GM19099 (cell line): ENCODE measurements around the gene TIMMDC1.

Source experiments
- POLR2A ChIP-seq: IDR thresholded peaks from 3 replicates; pipeline ENCODE4 v1.6.1; 2011; ENCODE audit warnings: low read depth; ENCODE audit not compliant: insufficient read length; ENCODE audit errors: extremely low read depth

TIMMDC1 gene

GRCh38 chr3:119562307-119562961 is 64.1 kb downstream of the TIMMDC1 start:
- TF ChIP-seq POLR2A = peak; percentile 64

- TF ChIP-seq POLR2A = no peak
These were observed 70.8 kb downstream of the TIMMDC1 start for GRCh38 chr3:119569156-119569555.

GRCh38 chr3:119570229-119570628 is 71.9 kb downstream of the TIMMDC1 start:
- TF ChIP-seq POLR2A = no peak

GRCh38 chr3:119571230-119571629 is 72.9 kb downstream of the TIMMDC1 start:
- TF ChIP-seq POLR2A = no peak

- no peak for TF ChIP-seq POLR2A
These were observed 73.3 kb downstream of the TIMMDC1 start for GRCh38 chr3:119571688-119572087.
